HepG2 (cell line): ENCODE results near the gene TEDC1. TPM values are rescaled to one million over a fixed set of nuclear protein-coding genes. Genes with fewer than 3 reads are reported as not detected.

Experiments
- ATAC-seq: fragments of 200-7000 bp; cut with Tn5 transposase; 3 replicates; pipeline ENCODE4 v1.9.1; 2020; ENCODE audit warnings: mild to moderate bottlenecking, moderate library complexity
- BruUV-seq: library from RNA; stranded (reverse); fragments of 400-500 nt; replicated peaks from 2 replicates; lab custom pipeline; 2021; lab: Mats Ljungman, UMichigan
- CTCF ChIA-PET: fragments of 300-600 bp; formaldehyde crosslinking; extraction: SDS; loops from one replicate; lab custom pipeline; 2021; ENCODE audit warnings: low total read pairs, inconsistent platforms, low intra/inter-chr PET ratio; lab: Yijun Ruan, JAX
- POLR2A ChIA-PET: fragments of 350-600 bp; sonication (Branson Sonifier 250); formaldehyde crosslinking; loops from one replicate; lab custom pipeline; 2020; ENCODE audit warnings: antibody characterized with exemption, inconsistent platforms; lab: Yijun Ruan, JAX
- DNase-seq: peaks from one replicate; pipeline ENCODE4 v3.0.0-alpha.2; 2015; ENCODE audit warnings: low spot score
- FAIRE-seq: peaks from 3 replicates; lab custom pipeline; 2011; peaks lifted over from hg19 to GRCh38; lab: Jason Lieb, UNC
- H2AFZ ChIP-seq: one replicate; pipeline ENCODE4 v1.6.1; 2011; ENCODE audit warnings: low read length, inconsistent platforms
- H3K27ac ChIP-seq: fragments of 300-600 bp; 3 replicates; pipeline ENCODE4 v1.8.0; 2011; ENCODE audit warnings: mixed run types, mild to moderate bottlenecking, mixed read lengths, low read length, inconsistent platforms; ENCODE audit not compliant: insufficient read depth; ENCODE audit errors: extremely low read length
- H3K27me3 ChIP-seq, 2 experiments: fragments of 200-600 bp in 1 of 2; 2 replicates in 1 of 2; 3 replicates in 1 of 2; pipeline versions ENCODE4 v1.6.0 to v1.8.0; 2011; ENCODE audit warnings: low read length in 2 of 2, mild to moderate bottlenecking in 2 of 2, moderate library complexity in 2 of 2, inconsistent platforms in 1 of 2; ENCODE audit not compliant: insufficient read depth in 2 of 2, control insufficient read depth in 1 of 2
- H3K36me3 ChIP-seq, 2 experiments: fragments of 200-600 bp in 1 of 2; replicated peaks in 1 of 2; 2 replicates in 1 of 2; 3 replicates in 1 of 2; pipeline versions ENCODE4 v1.5.1 to v1.8.0; 2011; ENCODE audit warnings: low read length in 2 of 2, inconsistent platforms in 1 of 2; ENCODE audit not compliant: insufficient read depth in 2 of 2, control insufficient read depth in 1 of 2
- H3K4me1 ChIP-seq: 2 replicates; pipeline ENCODE4 v1.5.1; 2012; ENCODE audit warnings: low read length, inconsistent platforms; ENCODE audit not compliant: insufficient read depth
- H3K4me2 ChIP-seq: 2 replicates; pipeline ENCODE4 v1.6.0; 2011; ENCODE audit warnings: low read depth, low read length, inconsistent platforms
- H3K4me3 ChIP-seq, 3 experiments: fragments of 200-600 bp in 1 of 3; sonication (generic), shearing (Covaris generic) in 1 of 3; replicated peaks in 1 of 3; 2 replicates each; pipeline ENCODE4 v1.5.1; 2011 to 2016; ENCODE audit warnings: low read length in 3 of 3, inconsistent platforms in 2 of 3, low read depth in 2 of 3, mild to moderate bottlenecking in 2 of 3, control low read depth in 1 of 3, mixed read lengths in 1 of 3; ENCODE audit not compliant: insufficient read depth in 1 of 3
- H3K79me2 ChIP-seq: one replicate; pipeline ENCODE4 v1.6.1; 2011; ENCODE audit warnings: low read length, inconsistent platforms; ENCODE audit not compliant: insufficient read depth
- H3K9ac ChIP-seq: 2 replicates; pipeline ENCODE4 v1.6.0; 2011; ENCODE audit warnings: mild to moderate bottlenecking, low read depth, low read length, inconsistent platforms; ENCODE audit not compliant: insufficient read depth
- H3K9me3 ChIP-seq: 2 replicates; pipeline ENCODE4 v1.5.1; 2012; ENCODE audit warnings: mild to moderate bottlenecking, low read length
- H4K20me1 ChIP-seq: 2 replicates; pipeline ENCODE4 v1.6.0; 2011; ENCODE audit warnings: inconsistent platforms, mild to moderate bottlenecking, low read length, moderate library complexity; ENCODE audit not compliant: insufficient read depth
- HES4 ChIP-seq: sonication (generic); formaldehyde crosslinking; IDR thresholded peaks from 2 replicates; pipeline ENCODE4 v1.9.0; 2021; ENCODE audit warnings: mild to moderate bottlenecking, missing genetic modification reagents, borderline replicate concordance
- MIER3 ChIP-seq: IDR thresholded peaks from 2 replicates; pipeline ENCODE4 v1.6.1; 2016; ENCODE audit warnings: missing compliant biosample characterization, borderline replicate concordance
- ZNF446 ChIP-seq: sonication (generic); formaldehyde crosslinking; IDR thresholded peaks from 2 replicates; pipeline ENCODE4 v1.5.0; 2020; ENCODE audit warnings: mild to moderate bottlenecking, missing genetic modification reagents
- WGBS: methylation state at CpG from one replicate; pipeline ENCODE4 v1.1.6; 2017; ENCODE audit warnings: low lambda C conversion rate; 5-methylcytosine and 5-hydroxymethylcytosine counted together
- in situ Hi-C: cut with HindIII; loops from 2 replicates; pipeline ENCODE4 v1.10.0; 2017; ENCODE audit warnings: low pct_unique_long_range_greater_than_20kb; ENCODE audit not compliant: extremely low pct_ligation_motif_present
- intact Hi-C: fragments of 100-400 bp; cut with micrococcal nuclease; formaldehyde crosslinking; loops from one replicate; pipeline ENCODE4 v1.10.0; 2022; ENCODE audit not compliant: unreplicated experiment
- polyA plus RNA-seq, 8 experiments: library from polyadenylated mRNA; depleted of rRNA in 3 of 8; stranded (reverse) in 7 of 8; unstranded in 1 of 8; fragments of >200 nt; fragmentation: Illumina TruSeq in 4 of 8; extraction: Trizol in 4 of 8; gene quantifications; 2 replicates each; pipeline versions ENCODE4 v1.2.1 to v1.2.3, GENCODE V29; 2011 to 2016; ENCODE audit warnings: low read depth in 4 of 8, missing spikeins in 1 of 8, mixed read lengths in 1 of 8; ENCODE audit not compliant: insufficient read depth in 1 of 8
- total RNA-seq, 5 experiments: library from RNA; depleted of rRNA; stranded (reverse); fragments of >200 nt; fragmentation: Illumina TruSeq; extraction: Trizol; gene quantifications; 2 replicates each; pipeline ENCODE4 v1.2.3, GENCODE V29; 2016; ENCODE audit warnings: low read depth in 1 of 5
- TF ChIP-seq, protein P1 (sequence below): sonication (generic); formaldehyde crosslinking; IDR thresholded peaks from 2 replicates; pipeline ENCODE4 v1.8.1; 2022; ENCODE audit warnings: low read depth, mild to moderate bottlenecking, missing genetic modification reagents
- TF ChIP-seq, protein P2 (sequence below): sonication (generic); formaldehyde crosslinking; IDR thresholded peaks from 2 replicates; pipeline ENCODE4 v1.8.0; 2022; ENCODE audit warnings: mild to moderate bottlenecking, missing genetic modification reagents
- TF ChIP-seq, protein P3 (sequence below): sonication (generic); formaldehyde crosslinking; IDR thresholded peaks from 2 replicates; pipeline ENCODE4 v1.8.0; 2022; ENCODE audit warnings: mild to moderate bottlenecking, missing genetic modification reagents, moderate library complexity
- TF ChIP-seq, protein P4 (sequence below): sonication (generic); formaldehyde crosslinking; IDR thresholded peaks from 2 replicates; pipeline ENCODE4 v1.5.0; 2020; ENCODE audit warnings: missing genetic modification reagents
- TF ChIP-seq, protein P5 (sequence below): sonication (generic); formaldehyde crosslinking; IDR thresholded peaks from 2 replicates; pipeline ENCODE4 v1.4.0; 2020; ENCODE audit warnings: mild to moderate bottlenecking, missing genetic modification reagents, borderline replicate concordance

TEDC1 gene
- total and polyA plus RNA-seq, 2 of the 13 experiments (the other 11 are each of a cell fraction or from before 2014, with no cell fraction given) = 5.7 to 27.4 TPM

DNA sequence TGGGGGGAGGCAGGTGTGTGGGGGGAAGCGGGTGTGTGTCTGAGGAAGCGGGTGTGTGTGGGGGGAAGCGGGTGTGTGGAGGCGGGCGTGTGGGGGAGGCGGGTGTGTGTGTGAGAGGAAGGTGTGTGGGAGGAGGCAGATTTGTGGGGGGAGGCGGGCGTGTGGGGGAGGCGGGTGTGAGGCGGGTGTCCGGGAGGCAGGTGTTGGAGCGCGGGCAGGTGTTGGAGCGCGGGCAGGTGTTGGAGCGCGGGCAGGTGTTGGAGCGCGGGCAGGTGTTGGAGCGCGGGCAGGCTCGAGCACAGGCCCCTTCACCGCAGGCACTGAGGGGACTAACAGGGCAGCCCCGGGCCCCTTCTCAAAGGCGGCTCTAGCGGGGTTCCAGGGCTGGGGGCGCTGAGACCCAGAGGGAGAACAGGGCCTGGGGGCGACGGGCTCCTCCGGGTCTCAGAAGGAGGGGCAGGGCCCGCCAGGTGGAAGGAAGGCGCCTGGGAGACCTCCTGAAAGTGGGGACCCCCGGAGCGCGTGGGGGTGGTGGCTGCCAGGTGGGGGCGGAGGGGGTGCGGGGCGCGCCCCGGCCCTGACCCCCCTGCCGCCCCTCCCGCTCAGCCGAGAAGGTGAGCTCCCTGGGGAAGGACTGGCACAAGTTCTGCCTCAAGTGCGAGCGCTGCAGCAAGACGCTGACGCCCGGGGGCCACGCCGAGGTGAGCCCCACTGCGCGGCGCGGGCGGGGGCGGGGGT, 13.2 kb upstream of the TEDC1 start (continued):
- TF ChIP-seq, protein P1, sequence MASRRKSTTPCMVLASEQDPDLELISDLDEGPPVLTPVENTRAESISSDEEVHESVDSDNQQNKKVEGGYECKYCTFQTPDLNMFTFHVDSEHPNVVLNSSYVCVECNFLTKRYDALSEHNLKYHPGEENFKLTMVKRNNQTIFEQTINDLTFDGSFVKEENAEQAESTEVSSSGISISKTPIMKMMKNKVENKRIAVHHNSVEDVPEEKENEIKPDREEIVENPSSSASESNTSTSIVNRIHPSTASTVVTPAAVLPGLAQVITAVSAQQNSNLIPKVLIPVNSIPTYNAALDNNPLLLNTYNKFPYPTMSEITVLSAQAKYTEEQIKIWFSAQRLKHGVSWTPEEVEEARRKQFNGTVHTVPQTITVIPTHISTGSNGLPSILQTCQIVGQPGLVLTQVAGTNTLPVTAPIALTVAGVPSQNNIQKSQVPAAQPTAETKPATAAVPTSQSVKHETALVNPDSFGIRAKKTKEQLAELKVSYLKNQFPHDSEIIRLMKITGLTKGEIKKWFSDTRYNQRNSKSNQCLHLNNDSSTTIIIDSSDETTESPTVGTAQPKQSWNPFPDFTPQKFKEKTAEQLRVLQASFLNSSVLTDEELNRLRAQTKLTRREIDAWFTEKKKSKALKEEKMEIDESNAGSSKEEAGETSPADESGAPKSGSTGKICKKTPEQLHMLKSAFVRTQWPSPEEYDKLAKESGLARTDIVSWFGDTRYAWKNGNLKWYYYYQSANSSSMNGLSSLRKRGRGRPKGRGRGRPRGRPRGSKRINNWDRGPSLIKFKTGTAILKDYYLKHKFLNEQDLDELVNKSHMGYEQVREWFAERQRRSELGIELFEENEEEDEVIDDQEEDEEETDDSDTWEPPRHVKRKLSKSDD (CRISPR knock-in tag) = no peak
- TF ChIP-seq MIER3 (CRISPR knock-in tag) = no peak
- TF ChIP-seq, protein P2, sequence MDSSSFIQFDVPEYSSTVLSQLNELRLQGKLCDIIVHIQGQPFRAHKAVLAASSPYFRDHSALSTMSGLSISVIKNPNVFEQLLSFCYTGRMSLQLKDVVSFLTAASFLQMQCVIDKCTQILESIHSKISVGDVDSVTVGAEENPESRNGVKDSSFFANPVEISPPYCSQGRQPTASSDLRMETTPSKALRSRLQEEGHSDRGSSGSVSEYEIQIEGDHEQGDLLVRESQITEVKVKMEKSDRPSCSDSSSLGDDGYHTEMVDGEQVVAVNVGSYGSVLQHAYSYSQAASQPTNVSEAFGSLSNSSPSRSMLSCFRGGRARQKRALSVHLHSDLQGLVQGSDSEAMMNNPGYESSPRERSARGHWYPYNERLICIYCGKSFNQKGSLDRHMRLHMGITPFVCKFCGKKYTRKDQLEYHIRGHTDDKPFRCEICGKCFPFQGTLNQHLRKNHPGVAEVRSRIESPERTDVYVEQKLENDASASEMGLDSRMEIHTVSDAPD = no peak

DNA sequence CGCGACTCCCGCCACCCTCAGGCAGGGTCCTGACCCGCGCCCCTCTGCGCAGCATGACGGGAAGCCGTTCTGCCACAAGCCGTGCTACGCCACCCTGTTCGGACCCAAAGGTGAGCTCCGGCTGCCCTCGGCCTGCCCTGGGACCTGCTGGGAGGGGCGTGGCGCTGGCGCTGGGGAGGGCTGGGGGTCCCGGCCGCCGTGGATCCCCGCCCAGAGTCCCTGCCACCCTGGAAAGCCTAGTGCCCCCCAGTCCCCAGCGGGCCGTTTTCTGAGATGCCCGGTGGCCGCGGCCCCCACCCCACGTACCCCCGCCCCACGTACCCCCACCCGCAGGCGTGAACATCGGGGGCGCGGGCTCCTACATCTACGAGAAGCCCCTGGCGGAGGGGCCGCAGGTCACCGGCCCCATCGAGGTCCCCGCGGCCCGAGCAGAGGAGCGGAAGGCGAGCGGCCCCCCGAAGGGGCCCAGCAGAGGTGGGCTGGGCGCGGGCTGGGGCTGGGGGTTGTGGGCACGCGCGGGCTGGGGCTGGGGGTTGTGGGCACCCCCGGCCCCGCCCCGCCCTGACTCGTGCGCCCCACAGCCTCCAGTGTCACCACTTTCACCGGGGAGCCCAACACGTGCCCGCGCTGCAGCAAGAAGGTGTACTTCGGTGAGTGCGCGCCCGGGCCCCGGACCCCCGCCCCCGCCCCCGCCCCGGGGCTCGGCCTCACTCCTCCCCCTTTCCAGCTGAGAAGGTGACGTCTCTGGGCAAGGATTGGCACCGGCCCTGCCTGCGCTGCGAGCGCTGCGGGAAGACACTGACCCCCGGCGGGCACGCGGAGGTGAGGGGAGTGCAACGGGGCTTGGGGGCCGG, 12.4 kb upstream of the TEDC1 start:
- FAIRE-seq (no peak), ATAC-seq (no peak), DNase-seq (no peak)
- Histone ChIP-seq H3K27me3 (peaks cover 0 to 15% of the 10 kb centered on the region in 2 experiments; a peak in 4 of 5 replicates), H3K9me3 (no peaks in the 10 kb centered on the region), H4K20me1 (no peaks in the 10 kb centered on the region), H3K27ac (no peak overlapping the region), H3K4me1 (peaks cover 51% of the 10 kb centered on the region), H3K36me3 (no peaks in the 10 kb centered on the region), H3K4me2 (no peak overlapping the region), H3K79me2 (no peaks in the 10 kb centered on the region), H3K4me3 (no peak overlapping the region), H2AFZ (no peak overlapping the region), H3K9ac (no peak overlapping the region)
- CTCF ChIA-PET = no interaction called here
- 95% methylated on average over 26 of the region's 81 CpGs for WGBS
- POLR2A ChIA-PET = no interaction called here
- intact Hi-C loops (no loop called here), in situ Hi-C loops (no loop called here)
- no TSS peak for BruUV-seq
- TF ChIP-seq HES4 (no peak), ZNF446 (no peak)
- TF ChIP-seq, protein P3, sequence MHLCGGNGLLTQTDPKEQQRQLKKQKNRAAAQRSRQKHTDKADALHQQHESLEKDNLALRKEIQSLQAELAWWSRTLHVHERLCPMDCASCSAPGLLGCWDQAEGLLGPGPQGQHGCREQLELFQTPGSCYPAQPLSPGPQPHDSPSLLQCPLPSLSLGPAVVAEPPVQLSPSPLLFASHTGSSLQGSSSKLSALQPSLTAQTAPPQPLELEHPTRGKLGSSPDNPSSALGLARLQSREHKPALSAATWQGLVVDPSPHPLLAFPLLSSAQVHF (CRISPR knock-in tag) = no peak
- TF ChIP-seq, protein P4, sequence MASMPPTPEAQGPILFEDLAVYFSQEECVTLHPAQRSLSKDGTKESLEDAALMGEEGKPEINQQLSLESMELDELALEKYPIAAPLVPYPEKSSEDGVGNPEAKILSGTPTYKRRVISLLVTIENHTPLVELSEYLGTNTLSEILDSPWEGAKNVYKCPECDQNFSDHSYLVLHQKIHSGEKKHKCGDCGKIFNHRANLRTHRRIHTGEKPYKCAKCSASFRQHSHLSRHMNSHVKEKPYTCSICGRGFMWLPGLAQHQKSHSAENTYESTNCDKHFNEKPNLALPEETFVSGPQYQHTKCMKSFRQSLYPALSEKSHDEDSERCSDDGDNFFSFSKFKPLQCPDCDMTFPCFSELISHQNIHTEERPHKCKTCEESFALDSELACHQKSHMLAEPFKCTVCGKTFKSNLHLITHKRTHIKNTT (CRISPR knock-in tag) = no peak
- TF ChIP-seq, protein P5, sequence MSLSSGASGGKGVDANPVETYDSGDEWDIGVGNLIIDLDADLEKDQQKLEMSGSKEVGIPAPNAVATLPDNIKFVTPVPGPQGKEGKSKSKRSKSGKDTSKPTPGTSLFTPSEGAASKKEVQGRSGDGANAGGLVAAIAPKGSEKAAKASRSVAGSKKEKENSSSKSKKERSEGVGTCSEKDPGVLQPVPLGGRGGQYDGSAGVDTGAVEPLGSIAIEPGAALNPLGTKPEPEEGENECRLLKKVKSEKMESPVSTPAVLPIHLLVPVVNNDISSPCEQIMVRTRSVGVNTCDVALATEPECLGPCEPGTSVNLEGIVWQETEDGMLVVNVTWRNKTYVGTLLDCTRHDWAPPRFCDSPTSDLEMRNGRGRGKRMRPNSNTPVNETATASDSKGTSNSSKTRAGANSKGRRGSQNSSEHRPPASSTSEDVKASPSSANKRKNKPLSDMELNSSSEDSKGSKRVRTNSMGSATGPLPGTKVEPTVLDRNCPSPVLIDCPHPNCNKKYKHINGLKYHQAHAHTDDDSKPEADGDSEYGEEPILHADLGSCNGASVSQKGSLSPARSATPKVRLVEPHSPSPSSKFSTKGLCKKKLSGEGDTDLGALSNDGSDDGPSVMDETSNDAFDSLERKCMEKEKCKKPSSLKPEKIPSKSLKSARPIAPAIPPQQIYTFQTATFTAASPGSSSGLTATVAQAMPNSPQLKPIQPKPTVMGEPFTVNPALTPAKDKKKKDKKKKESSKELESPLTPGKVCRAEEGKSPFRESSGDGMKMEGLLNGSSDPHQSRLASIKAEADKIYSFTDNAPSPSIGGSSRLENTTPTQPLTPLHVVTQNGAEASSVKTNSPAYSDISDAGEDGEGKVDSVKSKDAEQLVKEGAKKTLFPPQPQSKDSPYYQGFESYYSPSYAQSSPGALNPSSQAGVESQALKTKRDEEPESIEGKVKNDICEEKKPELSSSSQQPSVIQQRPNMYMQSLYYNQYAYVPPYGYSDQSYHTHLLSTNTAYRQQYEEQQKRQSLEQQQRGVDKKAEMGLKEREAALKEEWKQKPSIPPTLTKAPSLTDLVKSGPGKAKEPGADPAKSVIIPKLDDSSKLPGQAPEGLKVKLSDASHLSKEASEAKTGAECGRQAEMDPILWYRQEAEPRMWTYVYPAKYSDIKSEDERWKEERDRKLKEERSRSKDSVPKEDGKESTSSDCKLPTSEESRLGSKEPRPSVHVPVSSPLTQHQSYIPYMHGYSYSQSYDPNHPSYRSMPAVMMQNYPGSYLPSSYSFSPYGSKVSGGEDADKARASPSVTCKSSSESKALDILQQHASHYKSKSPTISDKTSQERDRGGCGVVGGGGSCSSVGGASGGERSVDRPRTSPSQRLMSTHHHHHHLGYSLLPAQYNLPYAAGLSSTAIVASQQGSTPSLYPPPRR (CRISPR knock-in tag) = no peak
